Neural cell (in vitro differentiated cells): ENCODE measurements around the gene RMRP.

ENCODE experiments used
- MXI1 ChIP-seq: fragments of 450-650 bp; conservative IDR thresholded peaks from 2 replicates; pipeline ENCODE4 v1.6.1; 2014; ENCODE audit warnings: antibody characterized with exemption, mild to moderate bottlenecking; ENCODE audit not compliant: poor library complexity, severe bottlenecking
- POLR2AphosphoS5 ChIP-seq: IDR thresholded peaks from 2 replicates; pipeline ENCODE4 v1.6.1; 2012
- TAF1 ChIP-seq: IDR thresholded peaks from 2 replicates; pipeline ENCODE4 v1.6.1; 2012; ENCODE audit warnings: low read depth
- TF ChIP-seq, protein P1 (sequence below): fragments of 450-650 bp; IDR thresholded peaks from 2 replicates; pipeline ENCODE4 v1.5.1; 2014; ENCODE audit warnings: antibody characterized with exemption, mild to moderate bottlenecking, moderate library complexity; ENCODE audit not compliant: poor library complexity, severe bottlenecking
- TF ChIP-seq, protein P2 (sequence below): IDR thresholded peaks from 2 replicates; pipeline ENCODE4 v1.6.1; 2012; ENCODE audit warnings: borderline replicate concordance

DNA sequence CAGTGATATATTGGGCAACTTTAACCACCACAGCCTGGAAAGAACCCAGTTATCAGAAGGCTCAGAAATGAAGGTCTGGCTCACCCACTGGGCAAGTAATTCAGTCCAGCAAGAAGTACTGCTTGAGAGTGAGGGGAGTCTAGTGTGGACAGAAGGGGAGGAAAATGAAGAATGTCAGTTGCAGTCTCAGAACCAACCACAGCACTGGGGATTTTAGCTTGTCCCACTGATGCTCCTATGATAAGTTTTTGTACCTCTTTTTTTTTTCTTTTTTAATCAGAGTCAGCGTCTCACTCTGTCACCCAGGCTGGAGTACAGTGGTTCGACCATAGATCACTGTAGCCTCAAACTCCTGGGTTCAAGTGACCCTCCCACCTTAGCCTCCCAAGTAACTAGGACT, 30.2 kb downstream of the RMRP start:
- TF ChIP-seq, protein P1, sequence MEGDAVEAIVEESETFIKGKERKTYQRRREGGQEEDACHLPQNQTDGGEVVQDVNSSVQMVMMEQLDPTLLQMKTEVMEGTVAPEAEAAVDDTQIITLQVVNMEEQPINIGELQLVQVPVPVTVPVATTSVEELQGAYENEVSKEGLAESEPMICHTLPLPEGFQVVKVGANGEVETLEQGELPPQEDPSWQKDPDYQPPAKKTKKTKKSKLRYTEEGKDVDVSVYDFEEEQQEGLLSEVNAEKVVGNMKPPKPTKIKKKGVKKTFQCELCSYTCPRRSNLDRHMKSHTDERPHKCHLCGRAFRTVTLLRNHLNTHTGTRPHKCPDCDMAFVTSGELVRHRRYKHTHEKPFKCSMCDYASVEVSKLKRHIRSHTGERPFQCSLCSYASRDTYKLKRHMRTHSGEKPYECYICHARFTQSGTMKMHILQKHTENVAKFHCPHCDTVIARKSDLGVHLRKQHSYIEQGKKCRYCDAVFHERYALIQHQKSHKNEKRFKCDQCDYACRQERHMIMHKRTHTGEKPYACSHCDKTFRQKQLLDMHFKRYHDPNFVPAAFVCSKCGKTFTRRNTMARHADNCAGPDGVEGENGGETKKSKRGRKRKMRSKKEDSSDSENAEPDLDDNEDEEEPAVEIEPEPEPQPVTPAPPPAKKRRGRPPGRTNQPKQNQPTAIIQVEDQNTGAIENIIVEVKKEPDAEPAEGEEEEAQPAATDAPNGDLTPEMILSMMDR = no peak
- TF ChIP-seq, protein P2, sequence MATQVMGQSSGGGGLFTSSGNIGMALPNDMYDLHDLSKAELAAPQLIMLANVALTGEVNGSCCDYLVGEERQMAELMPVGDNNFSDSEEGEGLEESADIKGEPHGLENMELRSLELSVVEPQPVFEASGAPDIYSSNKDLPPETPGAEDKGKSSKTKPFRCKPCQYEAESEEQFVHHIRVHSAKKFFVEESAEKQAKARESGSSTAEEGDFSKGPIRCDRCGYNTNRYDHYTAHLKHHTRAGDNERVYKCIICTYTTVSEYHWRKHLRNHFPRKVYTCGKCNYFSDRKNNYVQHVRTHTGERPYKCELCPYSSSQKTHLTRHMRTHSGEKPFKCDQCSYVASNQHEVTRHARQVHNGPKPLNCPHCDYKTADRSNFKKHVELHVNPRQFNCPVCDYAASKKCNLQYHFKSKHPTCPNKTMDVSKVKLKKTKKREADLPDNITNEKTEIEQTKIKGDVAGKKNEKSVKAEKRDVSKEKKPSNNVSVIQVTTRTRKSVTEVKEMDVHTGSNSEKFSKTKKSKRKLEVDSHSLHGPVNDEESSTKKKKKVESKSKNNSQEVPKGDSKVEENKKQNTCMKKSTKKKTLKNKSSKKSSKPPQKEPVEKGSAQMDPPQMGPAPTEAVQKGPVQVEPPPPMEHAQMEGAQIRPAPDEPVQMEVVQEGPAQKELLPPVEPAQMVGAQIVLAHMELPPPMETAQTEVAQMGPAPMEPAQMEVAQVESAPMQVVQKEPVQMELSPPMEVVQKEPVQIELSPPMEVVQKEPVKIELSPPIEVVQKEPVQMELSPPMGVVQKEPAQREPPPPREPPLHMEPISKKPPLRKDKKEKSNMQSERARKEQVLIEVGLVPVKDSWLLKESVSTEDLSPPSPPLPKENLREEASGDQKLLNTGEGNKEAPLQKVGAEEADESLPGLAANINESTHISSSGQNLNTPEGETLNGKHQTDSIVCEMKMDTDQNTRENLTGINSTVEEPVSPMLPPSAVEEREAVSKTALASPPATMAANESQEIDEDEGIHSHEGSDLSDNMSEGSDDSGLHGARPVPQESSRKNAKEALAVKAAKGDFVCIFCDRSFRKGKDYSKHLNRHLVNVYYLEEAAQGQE = no peak
- TF ChIP-seq TAF1 (no peak), MXI1 (no peak), POLR2AphosphoS5 (no peak)
